ENCODE data around the gene RIN1.
"Not testable (repeated sequence)": the region's sequence is repeated elsewhere in the genome, so short reads cannot be mapped to it uniquely, and the experiment has no call there.

Gene RIN1

DNA sequence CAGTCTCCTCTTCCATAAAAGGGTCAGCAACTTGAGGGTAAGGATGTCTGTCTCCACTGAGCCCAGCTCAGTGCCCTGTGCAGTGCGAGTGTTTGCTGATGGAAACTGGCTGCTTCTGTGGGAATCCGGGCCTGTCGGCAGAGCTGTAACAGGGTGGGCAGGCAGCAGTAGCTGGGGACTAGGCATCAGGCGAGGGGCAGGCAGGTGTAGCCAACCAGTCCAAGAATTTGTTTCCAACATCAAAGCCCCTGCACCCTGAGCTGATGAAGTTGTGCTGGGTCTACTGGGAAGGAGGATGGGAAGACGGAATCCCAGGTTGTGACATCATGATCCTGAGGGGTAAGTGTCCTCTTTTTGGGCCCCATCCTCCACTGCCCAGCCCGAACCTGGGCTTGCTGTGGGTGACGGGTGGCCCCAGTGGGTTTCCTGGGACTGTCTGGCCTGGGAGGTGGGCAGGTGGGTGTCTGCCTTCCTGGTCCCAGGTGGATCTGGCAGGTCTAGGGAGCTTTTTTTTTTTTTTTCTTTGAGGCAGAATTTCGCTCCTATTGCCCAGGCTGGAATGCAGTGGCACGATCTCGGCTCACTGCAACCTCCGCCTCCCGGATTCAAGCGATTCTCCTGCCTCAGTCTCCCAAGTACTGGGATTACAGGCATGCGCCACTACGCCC is 24.3 kb upstream of the RIN1 start:
- peaks cover 7% of the 10 kb centered on the region; the same call in 1 of the 2 replicates for H3K36me3 ChIP-seq
- DNase-seq: no peak
- H3K9me3 ChIP-seq: no peaks in the 10 kb centered on the region
- H3K27me3 ChIP-seq: no peaks in the 10 kb centered on the region
- TF ChIP-seq, protein P1, sequence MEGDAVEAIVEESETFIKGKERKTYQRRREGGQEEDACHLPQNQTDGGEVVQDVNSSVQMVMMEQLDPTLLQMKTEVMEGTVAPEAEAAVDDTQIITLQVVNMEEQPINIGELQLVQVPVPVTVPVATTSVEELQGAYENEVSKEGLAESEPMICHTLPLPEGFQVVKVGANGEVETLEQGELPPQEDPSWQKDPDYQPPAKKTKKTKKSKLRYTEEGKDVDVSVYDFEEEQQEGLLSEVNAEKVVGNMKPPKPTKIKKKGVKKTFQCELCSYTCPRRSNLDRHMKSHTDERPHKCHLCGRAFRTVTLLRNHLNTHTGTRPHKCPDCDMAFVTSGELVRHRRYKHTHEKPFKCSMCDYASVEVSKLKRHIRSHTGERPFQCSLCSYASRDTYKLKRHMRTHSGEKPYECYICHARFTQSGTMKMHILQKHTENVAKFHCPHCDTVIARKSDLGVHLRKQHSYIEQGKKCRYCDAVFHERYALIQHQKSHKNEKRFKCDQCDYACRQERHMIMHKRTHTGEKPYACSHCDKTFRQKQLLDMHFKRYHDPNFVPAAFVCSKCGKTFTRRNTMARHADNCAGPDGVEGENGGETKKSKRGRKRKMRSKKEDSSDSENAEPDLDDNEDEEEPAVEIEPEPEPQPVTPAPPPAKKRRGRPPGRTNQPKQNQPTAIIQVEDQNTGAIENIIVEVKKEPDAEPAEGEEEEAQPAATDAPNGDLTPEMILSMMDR (IDR thresholded peaks at IDR 0.05; ENCODE audit: low read depth, low read length): no peak
- no peak overlapping the region for H3K4me3 ChIP-seq (ENCODE audit: low read depth, low read length)
- H3K4me1 ChIP-seq: no peaks in the 10 kb centered on the region

DNA sequence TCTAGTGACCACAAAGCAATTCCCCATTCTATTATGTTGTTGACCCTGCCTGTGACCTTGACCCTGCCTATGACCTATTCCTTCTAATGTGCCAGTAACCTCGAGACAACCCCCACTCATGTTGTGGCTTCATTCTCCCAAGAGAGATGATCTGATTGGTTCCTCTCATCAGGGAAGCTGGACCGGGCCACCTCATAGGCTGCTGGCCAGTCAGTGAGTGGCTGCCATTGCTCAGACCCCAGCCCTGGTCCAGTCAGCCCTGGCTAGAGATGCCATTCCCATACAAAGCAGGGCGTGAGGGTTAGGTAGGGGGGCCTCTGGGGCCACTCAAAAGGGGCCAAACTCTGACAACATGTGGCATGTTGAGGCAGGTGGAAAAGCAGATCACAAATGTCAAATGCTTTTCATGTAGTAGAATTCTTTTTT is 23.4 kb upstream of the RIN1 start:
- TF ChIP-seq, protein P1 (IDR thresholded peaks at IDR 0.05; ENCODE audit: low read depth, low read length): no peak
- Histone ChIP-seq H3K4me1 (no peaks in the 10 kb centered on the region), H3K9me3 (no peaks in the 10 kb centered on the region), H3K4me3 (ENCODE audit: low read depth, low read length) (no peak overlapping the region), H3K27me3 (no peaks in the 10 kb centered on the region), H3K36me3 (peaks cover 7% of the 10 kb centered on the region; the same call in 1 of the 2 replicates)
- no peak for DNase-seq

GRCh38 chr11:66350560-66351235 is 14.5 kb upstream of the RIN1 start:
- H3K4me1 ChIP-seq; H3K36me3 ChIP-seq; H3K9me3 ChIP-seq; H3K4me3 ChIP-seq (ENCODE audit: low read depth, low read length); H3K27me3 ChIP-seq; DNase-seq: not testable (repeated sequence)

DNA sequence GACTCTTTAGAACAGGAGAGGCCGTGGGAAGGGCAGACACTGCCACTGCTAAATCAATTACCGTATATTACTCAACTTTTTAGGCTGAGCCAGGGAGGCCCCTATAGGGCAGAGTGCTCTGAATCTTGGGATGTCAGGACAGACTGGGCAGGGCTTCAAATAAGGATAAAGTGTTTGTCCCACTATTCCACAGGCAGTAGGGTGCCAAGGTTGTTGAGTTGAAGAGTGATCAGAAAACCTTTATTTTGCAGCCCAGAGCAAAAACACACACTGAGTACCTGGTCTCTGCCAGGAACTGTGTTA is 12.8 kb upstream of the RIN1 start:
- H3K9me3 ChIP-seq: no peaks in the 10 kb centered on the region
- H3K36me3 ChIP-seq: no peaks in the 10 kb centered on the region
- TF ChIP-seq, protein P1 (IDR thresholded peaks at IDR 0.05; ENCODE audit: low read depth, low read length): no peak
- no peak for DNase-seq
- H3K4me1 ChIP-seq: no peaks in the 10 kb centered on the region; the same call in 1 of the 2 replicates
- no peak overlapping the region for H3K4me3 ChIP-seq (ENCODE audit: low read depth, low read length)
- H3K27me3 ChIP-seq: no peaks in the 10 kb centered on the region

DNA sequence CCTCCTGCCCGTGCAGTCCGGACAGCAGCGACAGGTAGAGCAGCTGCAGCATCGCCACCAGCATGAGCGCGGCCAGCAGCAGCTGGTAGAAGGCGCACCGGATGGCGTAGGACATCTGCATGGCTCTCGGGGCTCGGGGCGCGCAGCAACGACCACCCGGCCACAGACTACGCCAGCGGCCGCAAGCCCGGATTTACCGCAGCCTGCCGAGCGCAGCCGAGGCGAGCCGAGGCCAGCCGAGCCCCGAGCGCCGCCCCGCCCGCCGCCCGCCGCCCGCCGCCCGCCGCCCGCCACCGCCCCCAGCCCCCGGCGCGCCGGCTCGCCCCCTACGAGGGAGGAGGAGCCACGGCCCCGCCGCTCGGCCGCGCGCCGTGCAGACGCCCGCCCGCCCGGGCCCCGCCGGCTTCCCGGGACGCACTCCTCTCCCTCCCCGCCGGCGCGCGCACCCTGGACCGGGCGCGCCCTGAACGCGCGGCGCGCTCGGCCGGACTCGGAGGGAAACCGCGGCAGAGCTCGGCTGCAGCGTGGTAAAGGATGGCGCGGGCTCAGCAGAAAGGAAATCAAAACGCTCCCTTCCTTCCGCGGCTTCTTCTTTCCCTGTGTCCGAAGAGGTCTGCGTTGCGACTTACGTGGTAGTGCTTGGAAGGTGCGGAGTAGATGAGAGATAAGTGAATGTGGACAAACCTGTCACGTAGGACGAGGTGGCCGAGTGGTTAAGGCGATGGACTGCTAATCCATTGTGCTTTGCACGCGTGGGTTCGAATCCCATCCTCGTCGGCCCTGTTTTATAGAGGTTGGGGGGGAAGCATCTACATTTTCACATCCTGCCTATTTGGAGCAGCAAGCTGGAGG is 11.4 kb upstream of the RIN1 start, which contains the start of gene B4GAT1:
Gene B4GAT1 (minus strand): TSS at position 205 of the 852 bp plus-strand sequence. CDS start 84 bp downstream, at position 121.
- H3K27me3 ChIP-seq: no peaks in the 10 kb centered on the region
- no peaks in the 10 kb centered on the region for H3K9me3 ChIP-seq
- no peaks in the 10 kb centered on the region for H3K36me3 ChIP-seq
- peak; percentile 87 for DNase-seq
- no peaks in the 10 kb centered on the region; the same call in 1 of the 2 replicates for H3K4me1 ChIP-seq
- H3K4me3 ChIP-seq (ENCODE audit: low read depth, low read length): peak within 1 kb of the TSS; percentile 97
- TF ChIP-seq, protein P1 (IDR thresholded peaks at IDR 0.05; ENCODE audit: low read depth, low read length): no peak

Data from BE2C (cell line).